DMS53 (cell line): Measurements from ENCODE around the gene PDCD4.
A peak's percentile ranks its signal among the peaks of the same experiment; 100 is the strongest.
"Not testable (repeated sequence)": the region's sequence is repeated elsewhere in the genome, so short reads cannot be mapped to it uniquely, and the experiment has no call there.

Experiments used
- DNase-seq: peaks from one replicate; lab custom pipeline; 2025; lab: John Stamatoyannopoulos, UW

The PDCD4 gene

DNA sequence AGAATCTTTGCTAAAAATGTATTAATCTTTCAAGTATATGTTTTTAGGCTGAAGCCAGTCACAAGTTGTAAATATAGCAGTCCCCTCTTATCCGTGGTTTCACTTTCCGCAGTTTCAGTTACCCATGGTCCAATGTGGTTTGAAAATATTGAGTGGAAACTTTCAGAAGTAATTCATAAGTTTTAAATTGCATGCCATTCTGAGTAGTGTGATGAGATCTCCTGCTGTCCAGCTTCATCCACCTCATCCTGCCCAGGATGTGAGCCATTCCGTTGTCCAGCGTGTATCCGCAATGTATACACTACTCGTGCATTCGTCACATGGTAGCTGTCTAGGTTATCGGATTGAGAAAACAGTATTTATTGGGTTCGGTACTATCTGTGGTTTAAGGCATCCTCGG is 12.2 kb downstream of the PDCD4 start:
- no peak for DNase-seq

DNA sequence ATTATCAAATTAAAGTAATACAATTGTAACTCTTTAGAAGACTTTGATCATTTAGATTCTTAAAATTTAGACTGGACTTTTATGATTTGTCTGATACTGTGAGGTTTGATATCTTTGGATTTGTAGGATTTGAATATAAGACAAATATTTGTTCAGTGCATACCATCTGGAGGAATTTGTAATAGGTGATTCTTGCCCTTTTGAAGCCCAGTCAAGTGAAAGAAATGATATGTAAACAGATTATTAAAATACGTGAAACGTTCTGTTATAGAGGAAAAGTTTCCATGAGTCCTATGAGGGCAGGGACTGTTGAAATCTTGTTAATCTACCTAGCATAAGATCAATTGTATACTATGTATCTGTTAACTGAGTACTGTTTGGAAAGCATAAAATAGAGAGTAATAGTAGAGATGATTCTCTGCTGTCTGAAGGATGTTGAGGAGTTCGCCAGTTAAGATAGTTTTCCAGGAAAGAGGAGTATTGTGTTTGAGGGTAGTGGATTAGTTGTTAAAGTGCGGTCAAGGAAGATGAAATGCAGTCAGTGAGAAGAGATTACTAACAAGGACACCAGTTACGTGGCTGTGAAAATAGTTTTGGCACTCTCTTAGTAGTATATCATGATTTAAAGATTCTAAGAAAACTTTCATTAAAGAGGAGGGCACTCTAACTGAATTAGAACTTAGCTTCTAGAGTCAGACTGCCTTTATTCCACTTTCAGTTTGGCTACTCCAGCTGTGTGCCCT is 14.4 kb downstream of the PDCD4 start:
- no peak for DNase-seq

DNA sequence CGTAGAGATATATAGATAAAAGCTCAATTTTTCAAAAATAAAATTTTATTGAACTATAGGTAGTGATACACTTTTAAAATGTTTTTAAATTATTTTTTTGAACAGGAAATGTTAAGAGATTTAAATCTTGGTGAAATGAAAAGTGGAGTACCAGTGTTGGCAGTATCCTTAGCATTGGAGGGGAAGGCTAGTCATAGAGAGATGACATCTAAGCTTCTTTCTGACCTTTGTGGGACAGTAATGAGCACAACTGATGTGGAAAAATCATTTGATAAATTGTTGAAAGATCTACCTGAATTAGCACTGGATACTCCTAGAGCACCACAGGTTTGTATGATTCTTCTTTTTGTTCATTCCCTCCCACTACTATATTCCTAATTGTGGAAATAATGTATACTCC is 15.8 kb downstream of the PDCD4 start:
- DNase-seq = no peak

DNA sequence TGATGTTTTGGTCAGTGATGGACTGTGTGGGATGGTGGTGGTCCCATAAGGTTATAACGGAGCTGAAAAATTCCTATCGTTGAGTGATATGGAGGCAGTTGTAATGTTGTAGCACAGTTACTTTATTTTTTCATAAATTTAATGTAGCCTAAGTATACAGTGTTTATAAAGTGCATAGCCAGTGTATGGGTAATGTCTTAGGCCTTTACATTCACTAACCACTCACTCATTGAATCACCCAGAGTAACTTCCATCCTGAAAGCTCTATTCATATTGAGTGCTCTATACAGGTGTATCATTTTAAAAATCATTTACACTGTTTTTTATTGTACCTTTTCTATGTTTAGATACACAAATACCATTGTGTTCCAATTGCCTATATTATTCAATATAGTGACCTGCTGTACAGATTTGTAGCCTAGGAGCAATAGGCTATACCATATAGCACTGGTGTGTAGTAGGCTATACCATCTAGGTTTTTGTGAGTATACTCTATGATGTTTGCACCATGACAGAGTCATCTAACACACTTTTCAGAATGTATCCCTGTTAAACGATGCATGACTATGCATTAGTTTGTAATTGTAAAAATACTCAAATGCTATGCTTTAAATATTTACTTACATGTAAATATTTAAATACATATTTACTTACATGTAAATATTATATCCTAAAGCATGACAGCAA is 21.0 kb downstream of the PDCD4 start:
- DNase-seq = no peak

DNA sequence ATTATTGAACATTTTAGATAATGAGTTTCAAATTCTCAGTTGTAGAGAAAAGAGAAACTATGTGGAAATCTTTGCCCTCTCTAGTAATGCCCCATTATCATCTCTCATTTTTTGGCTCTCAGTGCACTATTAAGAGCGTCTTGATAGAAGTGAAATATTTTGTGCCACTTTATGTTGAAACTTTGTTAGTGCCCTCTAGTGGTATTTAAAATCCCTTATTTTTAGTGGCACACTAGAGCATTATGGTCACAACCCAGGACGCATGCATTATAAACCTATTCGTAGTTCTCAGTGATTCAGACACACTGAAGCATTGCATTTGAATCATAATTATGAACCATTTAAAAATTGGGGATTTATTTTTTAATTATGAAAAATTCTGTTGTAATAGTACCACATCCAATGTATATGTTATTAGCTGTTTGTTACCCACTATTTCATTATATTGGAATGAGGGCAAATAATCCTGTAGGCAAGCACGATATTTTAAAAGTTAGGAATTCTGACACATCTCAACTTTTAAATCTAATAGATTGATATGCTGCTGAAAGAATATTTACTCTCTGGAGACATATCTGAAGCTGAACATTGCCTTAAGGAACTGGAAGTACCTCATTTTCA is 21.9 kb downstream of the PDCD4 start:
- peak; percentile 71 for DNase-seq

DNA sequence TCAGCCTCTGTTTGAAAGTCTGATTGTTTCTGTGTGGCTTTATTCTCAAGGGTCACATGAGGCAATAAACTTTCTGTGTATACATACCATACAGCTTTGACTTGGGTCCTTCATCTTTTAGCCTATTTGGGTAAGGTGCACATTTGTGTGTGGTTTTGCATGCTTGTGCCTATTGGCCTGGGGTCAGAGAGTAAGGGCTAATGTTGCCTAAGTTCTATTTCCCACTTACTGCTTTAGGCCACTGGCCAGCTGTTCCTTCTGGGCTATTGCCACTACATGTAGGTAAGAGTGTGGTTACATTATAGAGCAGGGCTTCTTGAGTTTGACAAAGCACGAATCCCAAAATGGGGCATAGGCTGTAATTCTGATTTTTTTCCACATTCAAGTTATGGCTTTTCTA is 25.5 kb downstream of the PDCD4 start:
- DNase-seq = no peak

DNA sequence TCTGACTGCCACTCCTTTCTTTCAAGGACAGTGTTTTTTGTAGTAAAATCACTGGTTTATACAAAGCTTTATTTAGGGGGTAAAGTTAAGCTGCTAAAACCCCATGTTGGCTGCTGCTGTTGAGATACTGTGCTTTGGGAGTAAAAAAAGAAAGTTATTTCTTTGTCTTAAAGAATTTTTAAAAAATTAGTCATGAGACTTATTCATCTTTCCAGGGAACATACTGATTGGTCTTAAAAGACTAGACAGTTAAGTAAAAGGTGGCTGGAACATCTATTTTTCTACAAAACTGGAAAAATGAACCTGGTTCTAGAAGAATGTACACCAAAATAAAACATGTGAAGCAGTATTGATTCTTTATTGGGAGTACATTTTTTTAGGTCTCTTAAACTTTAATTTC is 26.7 kb downstream of the PDCD4 start:
- no peak for DNase-seq

DNA sequence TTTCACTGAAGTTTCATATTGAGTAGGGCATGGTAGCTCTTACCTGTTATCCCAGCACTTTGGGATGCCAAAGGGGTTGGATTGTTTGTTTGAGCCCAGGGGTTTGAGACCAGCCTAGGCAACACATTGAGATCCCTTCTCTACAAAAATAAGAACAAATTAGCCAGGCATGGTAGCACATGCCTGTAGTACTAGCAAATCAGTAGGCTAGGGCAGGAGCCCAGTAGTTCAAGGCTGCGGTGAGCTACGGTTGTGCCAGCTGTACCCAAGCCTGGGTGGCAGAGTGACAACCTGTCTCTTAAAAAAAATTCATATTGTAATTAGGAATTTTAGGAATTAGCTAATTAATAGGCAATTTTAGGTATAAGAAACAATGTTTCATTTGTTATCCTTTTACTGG is 29.3 kb downstream of the PDCD4 start:
- no peak for DNase-seq

DNA sequence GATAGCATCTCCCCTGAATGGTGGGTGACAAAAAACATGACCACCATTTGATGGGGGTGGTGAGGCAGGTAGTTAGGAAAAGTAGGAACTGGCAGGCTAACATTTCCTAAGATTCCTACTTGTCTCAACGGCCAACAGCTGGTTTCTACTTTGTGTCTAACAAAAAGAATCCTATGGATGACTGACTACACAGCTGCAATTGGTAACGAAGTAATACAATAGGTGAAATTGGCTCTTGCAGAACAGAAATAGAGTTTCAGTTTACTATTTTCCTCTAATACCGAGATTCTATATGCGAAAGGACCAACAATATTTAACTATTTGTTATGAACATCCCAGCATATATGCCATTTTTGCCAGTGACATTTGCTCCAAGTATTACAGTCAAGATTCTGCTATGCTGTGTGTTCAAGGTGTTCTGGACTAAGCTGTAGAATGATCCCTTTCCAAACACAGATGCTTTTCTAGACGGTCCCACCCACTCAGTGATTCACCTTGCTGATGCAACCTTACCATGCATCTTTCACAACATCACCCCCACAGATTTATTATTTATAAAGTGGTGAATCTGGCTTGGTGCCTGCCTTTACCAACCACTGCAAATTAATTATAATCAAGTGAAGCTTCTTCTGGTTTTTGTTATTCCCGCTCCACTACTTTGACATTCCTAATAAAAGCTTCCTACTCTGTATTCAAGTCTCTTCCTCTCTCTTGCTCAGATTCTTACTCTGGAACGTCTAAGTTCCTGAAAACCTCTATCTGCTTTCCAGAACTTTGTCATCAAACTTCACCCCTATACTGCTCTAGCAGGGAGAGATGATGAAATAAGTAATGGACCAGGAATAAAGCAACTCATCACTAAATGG is 30.5 kb downstream of the PDCD4 start:
- DNase-seq = peak; percentile 54

DNA sequence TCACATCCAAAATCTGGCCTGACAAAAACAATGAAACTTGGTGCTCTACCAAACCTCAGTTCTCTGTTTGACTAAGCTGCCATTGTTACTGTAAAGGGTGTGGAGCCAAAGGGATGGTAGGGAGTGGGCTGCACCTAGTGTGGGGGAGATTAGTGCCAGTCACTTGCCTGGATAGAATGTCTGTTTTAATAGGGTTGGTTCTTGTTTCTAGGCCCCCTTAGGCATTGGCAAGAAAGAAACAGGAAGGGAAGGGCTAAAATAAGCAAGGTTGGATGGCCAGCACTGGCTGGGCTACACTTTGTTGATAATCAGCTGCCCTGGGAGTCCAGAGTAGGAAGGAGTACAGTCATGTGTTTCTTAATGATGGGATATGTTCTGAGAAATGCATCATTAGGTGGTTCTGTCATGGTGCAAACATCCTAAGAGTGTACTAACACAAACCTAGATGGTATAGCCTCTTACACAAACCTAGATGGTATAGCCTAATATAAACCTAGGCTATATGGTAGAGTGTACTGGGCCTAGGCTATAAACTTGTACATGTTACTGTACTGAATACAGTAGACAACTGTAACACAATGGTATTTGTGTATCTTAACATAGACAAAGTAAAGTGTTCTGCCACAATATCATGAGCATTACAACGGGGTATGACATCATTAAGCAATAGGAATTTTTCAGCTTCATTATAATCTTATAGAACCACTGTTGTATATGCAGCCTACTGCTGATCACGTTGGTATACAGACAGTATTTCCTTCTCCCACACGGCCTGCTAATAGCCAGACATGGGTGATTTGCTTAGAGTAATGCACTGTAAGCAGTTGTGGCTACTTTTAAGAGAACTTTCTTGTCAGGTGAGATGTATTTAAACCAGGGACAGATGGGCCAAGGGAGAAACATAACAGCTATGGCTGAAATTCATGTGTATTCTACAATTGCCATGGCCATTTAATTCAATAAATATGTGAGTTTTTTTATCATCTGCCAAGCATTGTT is 31.9 kb downstream of the PDCD4 start:
- DNase-seq = no peak

DNA sequence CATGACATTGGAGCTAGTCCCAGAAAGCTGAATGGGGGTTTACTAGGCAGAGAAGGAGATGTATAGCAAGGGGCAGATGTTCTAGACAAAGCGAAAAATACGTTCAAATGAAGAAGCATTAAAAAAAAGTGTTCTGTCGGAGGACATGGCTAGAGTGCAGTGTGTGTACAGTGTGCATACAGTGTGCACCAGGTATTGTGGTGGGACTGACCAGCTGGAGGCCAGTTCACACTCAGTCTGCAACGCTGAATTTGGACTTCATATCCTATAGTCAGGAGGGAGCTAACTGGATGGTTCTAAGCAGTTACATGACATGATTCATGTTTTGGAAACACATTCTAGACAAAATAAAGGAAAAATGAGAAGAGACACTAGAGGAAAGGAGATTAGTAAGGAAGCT is 38.4 kb downstream of the PDCD4 start:
- no peak for DNase-seq

DNA sequence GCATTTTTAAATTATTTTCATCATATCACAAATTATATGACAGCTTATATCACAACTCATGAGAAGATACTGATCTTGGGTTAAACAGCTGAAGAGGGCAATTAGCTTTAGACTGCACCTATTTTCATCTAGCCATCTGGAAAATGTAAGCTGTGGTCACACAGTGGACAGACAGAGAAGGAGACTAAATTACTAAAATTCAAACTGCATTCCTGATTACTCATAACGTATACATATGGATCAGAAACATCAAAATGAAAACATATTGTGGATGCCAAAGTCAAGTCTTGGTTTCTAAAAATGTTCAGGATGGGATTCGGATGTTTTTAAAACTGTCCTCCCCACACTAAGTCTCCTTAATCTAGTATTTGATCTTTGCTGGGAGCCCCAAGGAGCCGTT is 40.6 kb downstream of the PDCD4 start:
- DNase-seq = no peak

DNA sequence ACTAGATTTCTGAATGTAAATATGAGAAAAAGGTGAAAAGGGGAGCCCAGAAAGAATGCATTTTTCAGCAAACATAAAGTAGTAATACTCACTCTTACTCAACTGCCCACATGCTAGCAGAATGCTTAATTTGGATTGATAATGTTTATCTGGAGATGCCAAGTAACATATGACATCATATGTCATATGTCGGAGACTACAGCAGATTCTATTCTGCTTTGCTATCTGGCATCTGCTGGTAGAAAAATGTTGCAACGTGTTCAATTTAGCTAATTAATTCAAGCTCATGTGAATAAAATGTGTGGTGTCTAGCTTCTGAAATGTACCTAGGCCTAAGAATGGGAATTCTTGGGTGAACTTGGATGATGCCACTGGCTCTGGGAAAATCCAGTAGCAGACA is 42.7 kb downstream of the PDCD4 start:
- DNase-seq = no peak

DNA sequence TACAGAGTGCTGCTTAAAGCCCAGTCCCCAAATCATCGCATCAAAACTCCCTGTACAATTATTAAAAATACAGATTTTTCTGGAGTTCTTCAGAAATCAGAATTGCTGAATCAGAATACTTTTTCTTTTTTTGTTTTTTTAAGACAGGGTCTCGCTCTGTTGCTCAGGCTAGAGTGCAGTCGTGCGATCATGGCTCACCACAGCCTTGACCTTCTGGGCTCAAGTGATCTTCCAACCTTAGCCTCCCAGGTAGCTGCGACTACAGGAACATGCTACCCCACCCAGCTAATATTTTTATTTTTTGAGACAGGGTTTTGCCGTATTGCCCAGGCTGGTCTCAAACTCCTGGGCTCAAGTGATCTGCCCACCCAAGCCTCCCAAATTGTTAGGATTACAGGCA is 43.3 kb downstream of the PDCD4 start:
- DNase-seq = no peak

DNA sequence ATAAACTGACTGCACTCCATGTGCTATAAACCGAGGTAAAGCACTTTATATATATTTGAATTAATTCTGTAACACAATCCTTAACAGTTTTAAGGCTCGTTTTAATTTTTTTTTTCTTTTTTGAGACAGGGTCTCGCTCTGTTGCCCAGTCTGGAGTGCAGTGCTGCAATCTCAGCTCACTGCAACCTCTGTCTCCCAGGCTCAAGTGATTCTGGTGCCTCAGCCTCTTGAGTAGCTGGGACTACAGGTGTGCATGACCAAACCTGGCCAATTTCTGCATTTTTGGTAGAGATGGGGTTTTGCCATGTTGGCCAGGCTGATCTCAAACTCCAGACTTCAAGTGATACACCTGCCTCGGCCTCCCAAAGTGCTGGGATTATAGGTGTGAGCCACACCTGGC is 43.9 kb downstream of the PDCD4 start:
- DNase-seq = not testable (repeated sequence)

DNA sequence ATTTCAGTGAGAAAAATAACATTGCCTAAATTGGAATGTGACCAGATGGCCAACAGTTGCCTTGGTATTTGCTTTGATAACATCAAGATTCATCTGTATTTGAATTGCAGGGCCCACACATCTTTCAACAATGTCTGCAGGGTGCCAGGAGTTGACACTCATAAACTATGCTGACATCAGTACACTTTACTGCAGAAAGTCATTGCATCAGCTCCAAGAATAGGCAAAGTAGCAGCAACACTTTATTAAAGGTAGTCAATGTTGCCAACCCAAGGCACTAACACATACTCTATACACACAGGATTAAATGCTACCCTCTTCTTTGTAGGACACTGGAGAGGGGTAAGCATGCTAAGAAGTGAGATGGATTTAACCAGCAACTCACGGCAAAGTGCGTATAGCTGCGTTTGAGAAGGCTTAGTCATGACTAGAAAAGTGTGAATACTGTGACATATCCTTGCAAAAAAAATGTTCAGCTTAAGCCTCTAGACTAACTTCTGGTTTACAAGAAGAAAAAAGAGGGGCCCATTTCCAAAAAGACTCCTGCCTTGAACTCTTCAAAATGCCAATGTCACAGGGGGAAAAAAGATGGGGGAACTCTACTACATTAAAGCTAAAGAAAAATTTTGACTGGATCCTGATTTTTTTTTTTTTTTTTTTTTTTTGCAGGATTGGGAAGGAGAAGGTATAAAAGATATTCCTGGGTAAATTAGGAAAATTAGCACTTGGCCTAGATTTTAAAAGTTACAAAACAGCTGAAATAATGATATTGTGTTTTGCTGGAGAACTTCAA is 45.0 kb downstream of the PDCD4 start:
- no peak for DNase-seq

DNA sequence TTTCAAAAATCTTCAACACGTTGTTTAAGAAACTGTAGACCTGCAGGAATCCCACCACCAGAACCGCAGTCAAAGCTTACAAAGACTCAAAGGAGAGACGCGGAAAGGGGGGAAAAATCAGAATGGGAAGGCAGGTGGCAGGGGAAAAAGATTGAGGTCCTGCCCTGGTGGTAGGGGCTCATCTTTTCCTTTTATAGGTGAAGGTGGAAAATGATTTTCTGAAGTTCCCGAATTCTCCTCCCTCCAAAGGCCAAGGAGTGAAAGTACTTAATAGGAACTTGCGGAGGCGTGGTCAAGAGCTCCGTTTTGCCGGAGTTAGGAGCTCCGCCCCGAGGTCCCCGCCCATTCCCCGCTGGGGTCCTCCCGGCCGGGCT is 46.5 kb downstream of the PDCD4 start:
- no peak for DNase-seq

DNA sequence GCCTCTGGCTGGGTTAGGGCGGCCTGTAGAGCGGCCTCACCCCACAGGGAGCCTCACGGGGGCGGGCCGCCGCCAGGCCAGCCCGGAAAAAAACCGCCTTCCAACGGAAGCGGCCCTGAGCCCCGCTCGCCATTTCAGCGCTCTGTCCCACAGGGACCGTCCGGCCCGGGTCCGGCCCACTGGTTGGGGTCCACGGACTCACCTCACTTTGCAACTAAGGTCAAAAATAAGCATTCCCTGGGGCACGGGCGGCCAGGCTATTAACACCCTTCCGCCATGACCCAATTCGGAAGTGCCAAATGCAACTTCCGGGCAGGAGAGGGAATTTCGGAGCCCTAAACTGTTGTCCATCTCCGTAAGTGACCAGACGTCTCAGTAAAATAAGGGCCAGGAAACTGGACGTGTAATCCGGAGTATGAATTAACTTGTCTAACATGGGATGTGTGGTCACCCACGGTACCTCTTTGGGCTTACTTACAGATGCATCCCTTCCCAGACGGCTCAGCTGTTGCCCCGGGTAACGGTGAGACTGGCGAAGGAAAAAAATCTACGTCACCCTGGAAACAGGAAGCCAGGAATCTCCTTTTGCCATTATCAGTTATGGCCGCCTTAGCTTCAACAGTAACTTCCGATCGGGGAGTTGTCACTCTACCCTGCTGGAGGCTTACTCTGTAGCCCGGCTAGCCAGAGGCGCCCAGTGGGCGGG is 47.1 kb downstream of the PDCD4 start, which contains the start of gene BBIP1:
TSS of gene BBIP1 (minus strand) at position 538 of the 706 bp plus-strand sequence. CDS start 1,023 bp downstream, outside the sequence.
- peak; percentile 100 for DNase-seq

DNA sequence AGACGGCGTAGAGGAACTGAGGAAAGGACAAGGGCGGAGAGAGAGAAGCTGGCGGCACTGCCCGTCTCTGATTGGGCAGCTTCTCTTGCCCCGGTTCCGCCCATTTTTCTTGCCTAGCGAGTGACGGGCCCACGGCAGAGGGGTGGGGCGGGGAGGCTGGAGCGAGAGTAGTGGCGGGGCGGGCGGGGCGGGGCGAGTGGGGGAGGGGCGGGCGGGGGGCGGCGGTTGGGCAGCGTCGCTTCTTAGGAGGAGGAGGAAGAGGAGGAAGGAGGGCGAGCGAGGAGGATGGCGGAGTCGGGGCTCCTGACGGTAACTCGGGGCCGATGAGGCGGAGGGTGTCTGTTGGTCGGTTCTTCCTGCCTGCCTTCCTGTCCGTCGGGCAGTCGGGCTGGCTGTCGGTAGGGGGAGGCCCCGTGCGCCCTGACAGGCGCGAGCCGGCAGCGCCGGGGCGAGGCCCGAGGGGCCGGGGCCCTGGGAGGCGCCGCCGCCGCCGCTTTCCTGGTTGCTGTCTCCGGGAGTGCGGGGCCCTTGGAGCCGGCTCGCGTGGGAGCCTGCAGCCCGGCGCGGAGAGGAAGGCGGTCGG is 47.7 kb downstream of the PDCD4 start, which contains the start of gene SHOC2:
TSS of gene SHOC2 (plus strand) at position 256 of the 583 bp plus-strand sequence. CDS start 44,755 bp downstream, outside the sequence.
- peak; percentile 93 for DNase-seq
